Measurements from ENCODE around the gene ZFAND3. TPM values are rescaled to one million over a fixed set of nuclear protein-coding genes. Genes with fewer than 3 reads are reported as not detected.

The ZFAND3 gene
- total RNA-seq, 4 donors from 2014 or later, result 43.5 to 73.1 (median 49.0) TPM

DNA sequence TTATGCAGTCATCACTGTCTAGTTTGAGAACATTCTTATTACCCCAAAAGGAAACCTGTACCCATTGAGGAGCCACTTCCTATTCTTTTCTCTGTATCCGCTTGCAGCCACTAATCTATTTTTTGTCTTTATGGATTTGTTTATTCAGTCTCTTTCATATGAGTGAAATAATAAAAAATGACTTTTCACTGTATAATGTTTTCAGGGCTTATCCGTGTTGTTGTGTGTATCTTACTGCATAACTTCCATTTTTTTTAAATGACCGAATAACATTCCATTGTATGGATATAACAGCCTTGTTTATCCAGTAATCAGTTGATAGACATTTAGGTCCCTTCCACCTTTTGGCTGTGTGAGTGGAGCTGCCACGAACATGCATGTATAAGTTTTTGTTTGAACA lies 86.6 kb downstream of the ZFAND3 start:
- TF ChIP-seq, protein P1, sequence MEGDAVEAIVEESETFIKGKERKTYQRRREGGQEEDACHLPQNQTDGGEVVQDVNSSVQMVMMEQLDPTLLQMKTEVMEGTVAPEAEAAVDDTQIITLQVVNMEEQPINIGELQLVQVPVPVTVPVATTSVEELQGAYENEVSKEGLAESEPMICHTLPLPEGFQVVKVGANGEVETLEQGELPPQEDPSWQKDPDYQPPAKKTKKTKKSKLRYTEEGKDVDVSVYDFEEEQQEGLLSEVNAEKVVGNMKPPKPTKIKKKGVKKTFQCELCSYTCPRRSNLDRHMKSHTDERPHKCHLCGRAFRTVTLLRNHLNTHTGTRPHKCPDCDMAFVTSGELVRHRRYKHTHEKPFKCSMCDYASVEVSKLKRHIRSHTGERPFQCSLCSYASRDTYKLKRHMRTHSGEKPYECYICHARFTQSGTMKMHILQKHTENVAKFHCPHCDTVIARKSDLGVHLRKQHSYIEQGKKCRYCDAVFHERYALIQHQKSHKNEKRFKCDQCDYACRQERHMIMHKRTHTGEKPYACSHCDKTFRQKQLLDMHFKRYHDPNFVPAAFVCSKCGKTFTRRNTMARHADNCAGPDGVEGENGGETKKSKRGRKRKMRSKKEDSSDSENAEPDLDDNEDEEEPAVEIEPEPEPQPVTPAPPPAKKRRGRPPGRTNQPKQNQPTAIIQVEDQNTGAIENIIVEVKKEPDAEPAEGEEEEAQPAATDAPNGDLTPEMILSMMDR (IDR thresholded peaks at IDR 0.05; ENCODE audit: low read depth), result no peak

DNA sequence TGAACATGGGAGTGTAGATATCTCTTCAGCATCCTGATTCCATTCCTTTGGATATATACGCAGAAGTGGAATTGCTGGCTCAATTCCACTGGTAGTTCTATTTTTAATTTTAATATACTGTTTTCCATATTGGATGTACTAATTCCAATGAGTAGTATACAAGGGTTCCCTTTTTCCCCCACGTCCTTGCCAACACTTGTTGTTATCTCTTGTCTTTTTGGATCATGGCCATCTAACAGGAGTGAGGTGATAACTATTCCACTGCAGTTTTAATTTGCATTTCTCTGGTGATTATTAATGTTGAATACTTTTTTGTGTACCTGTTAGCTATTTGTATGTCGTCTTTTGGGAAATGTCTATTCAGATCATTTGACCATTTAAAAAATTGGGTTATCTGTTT lies 91.5 kb downstream of the ZFAND3 start:
- TF ChIP-seq, protein P1 (IDR thresholded peaks at IDR 0.05; ENCODE audit: low read depth), result no peak

DNA sequence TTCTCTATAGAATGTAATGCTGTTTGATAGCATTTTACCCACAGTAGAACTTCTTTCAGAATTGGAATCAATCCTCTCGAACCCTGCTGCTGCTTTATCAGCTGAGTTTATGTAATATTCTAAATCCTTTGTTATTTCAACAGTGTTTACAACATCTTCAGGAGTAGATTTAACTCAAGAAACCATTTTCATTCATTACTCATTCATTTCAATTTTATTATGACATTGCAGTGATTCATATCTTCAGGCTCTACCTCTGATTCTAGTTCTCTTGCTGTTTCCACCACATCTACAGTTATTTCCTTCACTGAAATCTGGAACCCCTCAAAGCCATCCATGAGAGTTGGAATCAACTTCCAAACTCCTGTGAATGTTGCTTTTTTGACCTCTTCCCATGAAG lies 93.7 kb downstream of the ZFAND3 start:
- TF ChIP-seq, protein P1 (IDR thresholded peaks at IDR 0.05; ENCODE audit: low read depth), result no peak

DNA sequence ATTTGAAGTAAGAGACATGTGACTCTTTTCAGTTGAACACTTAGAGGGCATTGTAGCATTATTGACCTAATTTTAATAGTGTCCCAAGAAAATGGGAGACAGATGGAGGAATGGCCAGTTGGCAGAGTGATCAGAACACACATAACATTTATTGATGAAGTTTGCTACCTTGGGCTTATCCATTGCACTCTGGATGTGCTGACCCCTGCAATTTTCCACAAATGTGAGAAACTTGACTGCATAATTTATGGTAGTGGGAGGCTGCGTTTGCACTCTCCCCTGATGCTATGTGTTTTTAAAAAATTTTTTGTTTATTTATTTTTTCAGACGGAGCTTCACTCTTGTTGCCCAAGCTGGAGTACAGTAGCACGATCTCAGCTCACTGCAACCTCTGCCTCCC lies 95.9 kb downstream of the ZFAND3 start:
- TF ChIP-seq, protein P1 (IDR thresholded peaks at IDR 0.05; ENCODE audit: low read depth), result no peak

DNA sequence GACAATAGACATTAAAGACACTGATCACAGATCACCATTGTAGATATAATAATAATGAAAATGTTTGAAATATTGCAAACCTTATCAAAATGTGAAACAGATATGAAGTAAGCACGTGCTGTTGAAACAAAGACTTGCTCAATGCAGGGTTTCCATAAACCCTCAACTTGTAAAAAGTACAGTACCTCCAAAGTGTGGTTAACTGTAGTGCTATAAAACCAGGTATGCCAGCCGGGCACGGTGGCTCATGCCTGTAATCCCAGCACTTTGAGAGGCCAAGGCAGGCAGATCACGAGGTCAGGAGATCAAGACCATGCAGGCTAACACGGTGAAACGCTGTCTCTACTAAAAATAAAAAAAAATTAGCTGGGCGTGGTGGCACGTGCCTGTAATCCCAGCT lies 96.6 kb downstream of the ZFAND3 start:
- TF ChIP-seq, protein P1 (IDR thresholded peaks at IDR 0.05; ENCODE audit: low read depth), result no peak

DNA sequence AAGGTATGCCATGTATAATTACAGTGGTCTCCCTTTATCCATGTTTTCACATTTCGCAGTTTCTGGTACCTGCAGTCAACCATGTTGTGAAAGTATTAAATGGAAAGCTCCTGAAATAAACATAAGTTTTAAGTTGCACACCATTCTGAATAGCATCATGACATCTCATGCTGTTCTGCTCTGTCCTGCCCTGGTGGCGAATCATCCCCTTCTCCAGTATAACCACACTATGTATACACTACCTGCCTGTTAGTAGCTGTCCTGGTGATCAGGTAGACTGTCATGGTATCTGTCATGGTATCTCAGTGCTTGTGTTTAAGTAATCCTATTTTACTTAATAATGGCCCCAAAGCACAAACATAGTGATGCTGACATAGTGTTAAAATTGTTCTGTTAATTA lies 97.1 kb downstream of the ZFAND3 start:
- TF ChIP-seq, protein P1 (IDR thresholded peaks at IDR 0.05; ENCODE audit: low read depth), result no peak

DNA sequence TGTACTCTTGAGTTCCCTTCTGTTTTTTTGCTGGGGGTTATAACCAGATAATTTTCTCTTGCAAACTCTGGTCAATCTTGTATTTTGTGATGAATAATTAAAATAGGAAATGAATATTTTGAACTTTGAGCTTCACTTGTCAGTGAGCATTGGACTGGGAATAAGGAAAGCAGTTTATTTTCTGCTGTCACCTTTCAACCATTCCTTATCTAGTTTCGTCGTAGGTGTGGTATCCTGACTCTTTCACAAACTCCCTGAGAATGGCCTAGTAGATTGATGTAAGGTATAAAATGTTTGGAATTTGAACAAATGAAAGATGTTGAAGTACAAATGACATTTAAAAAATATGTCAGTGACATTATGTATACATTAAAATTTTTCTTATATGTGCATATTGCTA lies 98.0 kb downstream of the ZFAND3 start:
- TF ChIP-seq, protein P1 (IDR thresholded peaks at IDR 0.05; ENCODE audit: low read depth), result no peak
